Measurements from ENCODE around the gene MTMR2.

- TF ChIP-seq CTCF (IDR thresholded peaks at IDR 0.05) (peak; percentile 92), EZH2 (IDR thresholded peaks at IDR 0.05; ENCODE audit: borderline replicate concordance, insufficient read depth, low read depth, low read length, poor library complexity, severe bottlenecking) (no peak)
Observed at GRCh38 chr11:95835768-95836488, 88.0 kb downstream of the MTMR2 start.

All from B cell (primary cell).